Activated CD8-positive, alpha-beta T cell treated with anti-CD3 and anti-CD28 coated beads, Interleukin-2, amount 10 ng/mL, durations not matched to agents 7 days and 5 days (primary cell): ENCODE data around the gene MYOF. TPM values are rescaled to one million over a fixed set of nuclear protein-coding genes. Genes with fewer than 3 reads are reported as not detected.

ENCODE experiments used
- ATAC-seq: fragments of 150-1000 bp; cut with Tn5 transposase; one replicate; pipeline ENCODE4 v1.10.0; 2021; ENCODE audit warnings: moderate library complexity
- CTCF ChIA-PET: fragments of 350-600 bp; sonication (Branson Sonifier 250); formaldehyde crosslinking; loops from one replicate; lab custom pipeline; 2021; ENCODE audit warnings: antibody characterized with exemption; lab: Charles Lee
- POLR2A ChIA-PET: fragments of 350-600 bp; sonication (Branson Sonifier 250); formaldehyde crosslinking; loops from one replicate; lab custom pipeline; 2021; ENCODE audit warnings: antibody characterized with exemption; lab: Charles Lee
- DNase-seq: peaks from one replicate; pipeline ENCODE4 v3.0.0-alpha.2; 2020
- H3K27ac Mint-ChIP-seq: one replicate; pipeline ENCODE4 v1.8.0; 2021; ENCODE audit warnings: mild to moderate bottlenecking, mixed read lengths
- H3K27me3 Mint-ChIP-seq: one replicate; pipeline ENCODE4 v1.8.0; 2021; ENCODE audit warnings: low read depth, mixed read lengths
- H3K36me3 Mint-ChIP-seq: one replicate; pipeline ENCODE4 v1.8.0; 2021; ENCODE audit warnings: low read depth, mixed read lengths
- H3K4me1 Mint-ChIP-seq: one replicate; pipeline ENCODE4 v1.8.0; 2021; ENCODE audit warnings: low read depth, mixed read lengths
- H3K4me3 Mint-ChIP-seq: one replicate; pipeline ENCODE4 v1.8.0; 2021; ENCODE audit warnings: mild to moderate bottlenecking, mixed read lengths
- H3K9me3 Mint-ChIP-seq: one replicate; pipeline ENCODE4 v1.8.0; 2022; ENCODE audit warnings: mixed read lengths; ENCODE audit not compliant: insufficient read depth
- total RNA-seq, 2 experiments: library from RNA; stranded (reverse); gene quantifications; one replicate each; pipeline ENCODE4 v1.2.3, GENCODE V29; 2021

The MYOF gene
- total RNA-seq, 2 experiments from 2014 or later: 0.37 to 0.39 TPM

- DNase-seq (no peak), ATAC-seq (no peak)
- H3K36me3 Mint-ChIP-seq: no peaks in the 10 kb centered on the region
- ChIA-PET CTCF (no interaction called here), POLR2A (no interaction called here)
- no peaks in the 10 kb centered on the region for H3K4me1 Mint-ChIP-seq
- no peak overlapping the region for H3K4me3 Mint-ChIP-seq
- no peak overlapping the region for H3K27ac Mint-ChIP-seq
- H3K9me3 Mint-ChIP-seq: no peaks in the 10 kb centered on the region
- no peaks in the 10 kb centered on the region for H3K27me3 Mint-ChIP-seq
These were observed 43.4 kb downstream of the MYOF start for GRCh38 chr10:93438613-93439253.

GRCh38 chr10:93437946-93438612 lies 44.1 kb downstream of the MYOF start:
- no peak overlapping the region for H3K4me3 Mint-ChIP-seq
- H3K4me1 Mint-ChIP-seq: no peaks in the 10 kb centered on the region
- no peaks in the 10 kb centered on the region for H3K36me3 Mint-ChIP-seq
- ATAC-seq (no peak), DNase-seq (no peak)
- POLR2A ChIA-PET: no interaction called here
- no peaks in the 10 kb centered on the region for H3K9me3 Mint-ChIP-seq
- CTCF ChIA-PET: no interaction called here
- no peaks in the 10 kb centered on the region for H3K27me3 Mint-ChIP-seq
- no peak overlapping the region for H3K27ac Mint-ChIP-seq

- Mint-ChIP-seq H3K27ac (no peak overlapping the region), H3K4me1 (no peaks in the 10 kb centered on the region), H3K9me3 (no peaks in the 10 kb centered on the region), H3K36me3 (no peaks in the 10 kb centered on the region), H3K4me3 (no peak overlapping the region), H3K27me3 (no peaks in the 10 kb centered on the region)
- ChIA-PET POLR2A (no interaction called here), CTCF (no interaction called here)
- DNase-seq: no peak
- ATAC-seq: no peak
These were observed 44.8 kb downstream of the MYOF start for GRCh38 chr10:93437086-93437945.

GRCh38 chr10:93436591-93437085 lies 45.5 kb downstream of the MYOF start:
- no peaks in the 10 kb centered on the region for H3K27me3 Mint-ChIP-seq
- H3K4me3 Mint-ChIP-seq: no peak overlapping the region
- DNase-seq (no peak), ATAC-seq (no peak)
- no peaks in the 10 kb centered on the region for H3K9me3 Mint-ChIP-seq
- no peaks in the 10 kb centered on the region for H3K36me3 Mint-ChIP-seq
- no peak overlapping the region for H3K27ac Mint-ChIP-seq
- ChIA-PET CTCF (no interaction called here), POLR2A (no interaction called here)
- H3K4me1 Mint-ChIP-seq: no peaks in the 10 kb centered on the region

GRCh38 chr10:93435621-93436397 lies 46.3 kb downstream of the MYOF start:
- POLR2A ChIA-PET: no interaction called here
- no peak for DNase-seq
- no peak for ATAC-seq
- CTCF ChIA-PET: no interaction called here
- no peaks in the 10 kb centered on the region for H3K36me3 Mint-ChIP-seq
- H3K9me3 Mint-ChIP-seq: no peaks in the 10 kb centered on the region
- H3K27ac Mint-ChIP-seq: no peak overlapping the region
- no peaks in the 10 kb centered on the region for H3K4me1 Mint-ChIP-seq
- no peaks in the 10 kb centered on the region for H3K27me3 Mint-ChIP-seq
- H3K4me3 Mint-ChIP-seq: no peak overlapping the region

GRCh38 chr10:93434991-93435491 lies 47.1 kb downstream of the MYOF start:
- H3K36me3 Mint-ChIP-seq: no peaks in the 10 kb centered on the region
- ATAC-seq: no peak
- no peak overlapping the region for H3K4me3 Mint-ChIP-seq
- no peak for DNase-seq
- H3K9me3 Mint-ChIP-seq: no peaks in the 10 kb centered on the region
- H3K4me1 Mint-ChIP-seq: no peaks in the 10 kb centered on the region
- H3K27me3 Mint-ChIP-seq: no peaks in the 10 kb centered on the region
- H3K27ac Mint-ChIP-seq: no peak overlapping the region
- CTCF ChIA-PET: no interaction called here
- POLR2A ChIA-PET: no interaction called here

GRCh38 chr10:93431361-93431760 lies 50.8 kb downstream of the MYOF start:
- no peak overlapping the region for H3K4me3 Mint-ChIP-seq
- DNase-seq (no peak), ATAC-seq (no peak)
- no peaks in the 10 kb centered on the region for H3K36me3 Mint-ChIP-seq
- H3K9me3 Mint-ChIP-seq: peaks cover 7% of the 10 kb centered on the region
- no peaks in the 10 kb centered on the region for H3K27me3 Mint-ChIP-seq
- H3K4me1 Mint-ChIP-seq: peaks cover 4% of the 10 kb centered on the region
- no peak overlapping the region for H3K27ac Mint-ChIP-seq
- POLR2A ChIA-PET: no interaction called here
- CTCF ChIA-PET: interaction anchor here (1.2 kb wide), 1 partner anchor 55 kb away, joined by 3 read pairs; no protein-coding TSS in a partner anchor

GRCh38 chr10:93425861-93426260 lies 56.3 kb downstream of the MYOF start:
- H3K27ac Mint-ChIP-seq: no peak overlapping the region
- no peak overlapping the region for H3K4me3 Mint-ChIP-seq
- H3K4me1 Mint-ChIP-seq: peaks cover 4% of the 10 kb centered on the region
- no peaks in the 10 kb centered on the region for H3K36me3 Mint-ChIP-seq
- no peaks in the 10 kb centered on the region for H3K27me3 Mint-ChIP-seq
- DNase-seq: no peak
- no peak for ATAC-seq
- POLR2A ChIA-PET: no interaction called here
- CTCF ChIA-PET: no interaction called here
- peaks cover 7% of the 10 kb centered on the region for H3K9me3 Mint-ChIP-seq

- Mint-ChIP-seq H3K9me3 (no peaks in the 10 kb centered on the region), H3K27ac (no peak overlapping the region), H3K4me1 (no peaks in the 10 kb centered on the region), H3K27me3 (no peaks in the 10 kb centered on the region), H3K36me3 (no peaks in the 10 kb centered on the region), H3K4me3 (no peak overlapping the region)
- no peak for DNase-seq
- ChIA-PET POLR2A (no interaction called here), CTCF (no interaction called here)
- no peak for ATAC-seq
These were observed 60.0 kb downstream of the MYOF start for GRCh38 chr10:93422118-93422517.

GRCh38 chr10:93420944-93421825 lies 60.9 kb downstream of the MYOF start:
- no peaks in the 10 kb centered on the region for H3K27me3 Mint-ChIP-seq
- ATAC-seq (no peak), DNase-seq (no peak)
- H3K36me3 Mint-ChIP-seq: no peaks in the 10 kb centered on the region
- H3K27ac Mint-ChIP-seq: no peak overlapping the region
- H3K9me3 Mint-ChIP-seq: no peaks in the 10 kb centered on the region
- H3K4me1 Mint-ChIP-seq: no peaks in the 10 kb centered on the region
- ChIA-PET CTCF (interaction anchor here (0.7 to 1.4 kb wide), 2 partner anchors 36 to 45 kb away, joined by 3 to 4 read pairs; no protein-coding TSS in a partner anchor), POLR2A (interaction anchor here (0.6 kb wide), 1 partner anchor 31 kb away, joined by 5 read pairs; no protein-coding TSS in a partner anchor)
- H3K4me3 Mint-ChIP-seq: no peak overlapping the region
